Calu3 (cell line): ENCODE measurements around the gene PPY. TPM values are rescaled to one million over a fixed set of nuclear protein-coding genes. Genes with fewer than 3 reads are reported as not detected.
A peak's percentile ranks its signal among the peaks of the same experiment; 100 is the strongest.

ENCODE experiments used
- BruUV-seq: library from RNA; stranded (reverse); fragments of 400-500 nt; replicated peaks from 2 replicates; lab custom pipeline; 2021; lab: Mats Ljungman, UMichigan
- CTCF ChIA-PET: fragments of 300-600 bp; sonication (Branson Sonifier 250); formaldehyde crosslinking; loops from one replicate; lab custom pipeline; 2022; ENCODE audit warnings: antibody characterized with exemption; lab: Charles Lee
- DNase-seq: peaks from one replicate; pipeline ENCODE4 v3.0.0; 2022
- H3K27ac Mint-ChIP-seq: one replicate; pipeline ENCODE4 v1.8.0; 2022; ENCODE audit warnings: mixed read lengths; ENCODE audit not compliant: unreplicated experiment
- H3K27me3 Mint-ChIP-seq: one replicate; pipeline ENCODE4 v1.8.0; 2022; ENCODE audit warnings: mixed read lengths; ENCODE audit not compliant: unreplicated experiment
- H3K36me3 Mint-ChIP-seq: one replicate; pipeline ENCODE4 v1.8.0; 2022; ENCODE audit warnings: mild to moderate bottlenecking, moderate library complexity, mixed read lengths; ENCODE audit not compliant: insufficient read depth, unreplicated experiment
- H3K4me1 Mint-ChIP-seq: one replicate; pipeline ENCODE4 v1.8.0; 2022; ENCODE audit warnings: mild to moderate bottlenecking, low read depth, mixed read lengths; ENCODE audit not compliant: unreplicated experiment
- H3K4me3 Mint-ChIP-seq: one replicate; pipeline ENCODE4 v1.8.0; 2022; ENCODE audit warnings: mild to moderate bottlenecking, low read depth, moderate library complexity, mixed read lengths; ENCODE audit not compliant: unreplicated experiment
- H3K9me3 Mint-ChIP-seq: one replicate; pipeline ENCODE4 v1.8.0; 2022; ENCODE audit warnings: low read depth, mixed read lengths; ENCODE audit not compliant: unreplicated experiment
- intact Hi-C: fragments of 100-400 bp; cut with micrococcal nuclease; formaldehyde crosslinking; loops from one replicate; pipeline ENCODE4 v1.10.0; 2022; ENCODE audit not compliant: unreplicated experiment
- total RNA-seq: library from RNA; stranded (reverse); gene quantifications from 2 replicates; pipeline ENCODE4 v1.2.3, GENCODE V29; 2022
- TF ChIP-seq, protein P1 (sequence below): fragments of 200-600 bp; IDR thresholded peaks from one replicate; pipeline ENCODE4 v1.8.0; 2022; ENCODE audit warnings: antibody characterized with exemption; ENCODE audit not compliant: unreplicated experiment

The PPY gene
- total RNA-seq, 1 experiment from 2014 or later, result not detected

DNA sequence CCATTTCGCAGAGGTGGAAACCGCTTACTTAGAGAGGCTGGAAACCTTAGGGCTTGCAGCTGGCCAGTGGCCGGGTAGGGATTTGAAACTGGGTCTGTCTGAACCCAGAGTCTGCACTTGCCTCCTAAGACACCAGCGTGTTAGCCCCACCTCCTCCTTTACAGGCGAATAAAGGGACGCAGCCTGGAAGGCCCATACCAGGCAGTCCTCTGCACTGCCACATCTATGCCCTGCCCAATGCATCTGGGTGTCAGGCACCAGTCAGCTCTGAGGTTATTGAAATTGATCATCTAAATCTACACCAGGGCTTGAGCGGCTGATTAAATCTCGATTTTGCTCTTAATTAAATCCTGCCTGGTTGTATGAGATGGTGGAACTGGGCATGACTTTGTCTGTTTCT is 42.2 kb upstream of the PPY start:
- no TSS peak for BruUV-seq
- H3K36me3 Mint-ChIP-seq, result no peaks in the 10 kb centered on the region
- intact Hi-C loops, result no loop called here
- DNase-seq, result no peak
- H3K4me1 Mint-ChIP-seq, result no peaks in the 10 kb centered on the region
- peaks cover 100% of the 10 kb centered on the region for H3K27me3 Mint-ChIP-seq
- TF ChIP-seq, protein P1, sequence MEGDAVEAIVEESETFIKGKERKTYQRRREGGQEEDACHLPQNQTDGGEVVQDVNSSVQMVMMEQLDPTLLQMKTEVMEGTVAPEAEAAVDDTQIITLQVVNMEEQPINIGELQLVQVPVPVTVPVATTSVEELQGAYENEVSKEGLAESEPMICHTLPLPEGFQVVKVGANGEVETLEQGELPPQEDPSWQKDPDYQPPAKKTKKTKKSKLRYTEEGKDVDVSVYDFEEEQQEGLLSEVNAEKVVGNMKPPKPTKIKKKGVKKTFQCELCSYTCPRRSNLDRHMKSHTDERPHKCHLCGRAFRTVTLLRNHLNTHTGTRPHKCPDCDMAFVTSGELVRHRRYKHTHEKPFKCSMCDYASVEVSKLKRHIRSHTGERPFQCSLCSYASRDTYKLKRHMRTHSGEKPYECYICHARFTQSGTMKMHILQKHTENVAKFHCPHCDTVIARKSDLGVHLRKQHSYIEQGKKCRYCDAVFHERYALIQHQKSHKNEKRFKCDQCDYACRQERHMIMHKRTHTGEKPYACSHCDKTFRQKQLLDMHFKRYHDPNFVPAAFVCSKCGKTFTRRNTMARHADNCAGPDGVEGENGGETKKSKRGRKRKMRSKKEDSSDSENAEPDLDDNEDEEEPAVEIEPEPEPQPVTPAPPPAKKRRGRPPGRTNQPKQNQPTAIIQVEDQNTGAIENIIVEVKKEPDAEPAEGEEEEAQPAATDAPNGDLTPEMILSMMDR, result no peak
- H3K27ac Mint-ChIP-seq, result no peak overlapping the region
- peak overlapping the region; percentile 46 for H3K4me3 Mint-ChIP-seq
- H3K9me3 Mint-ChIP-seq, result no peaks in the 10 kb centered on the region
- CTCF ChIA-PET, result interaction anchor here (0.6 to 0.9 kb wide), 2 partner anchors 11 to 33 kb away, joined by 4 to 5 read pairs; no protein-coding TSS in a partner anchor

DNA sequence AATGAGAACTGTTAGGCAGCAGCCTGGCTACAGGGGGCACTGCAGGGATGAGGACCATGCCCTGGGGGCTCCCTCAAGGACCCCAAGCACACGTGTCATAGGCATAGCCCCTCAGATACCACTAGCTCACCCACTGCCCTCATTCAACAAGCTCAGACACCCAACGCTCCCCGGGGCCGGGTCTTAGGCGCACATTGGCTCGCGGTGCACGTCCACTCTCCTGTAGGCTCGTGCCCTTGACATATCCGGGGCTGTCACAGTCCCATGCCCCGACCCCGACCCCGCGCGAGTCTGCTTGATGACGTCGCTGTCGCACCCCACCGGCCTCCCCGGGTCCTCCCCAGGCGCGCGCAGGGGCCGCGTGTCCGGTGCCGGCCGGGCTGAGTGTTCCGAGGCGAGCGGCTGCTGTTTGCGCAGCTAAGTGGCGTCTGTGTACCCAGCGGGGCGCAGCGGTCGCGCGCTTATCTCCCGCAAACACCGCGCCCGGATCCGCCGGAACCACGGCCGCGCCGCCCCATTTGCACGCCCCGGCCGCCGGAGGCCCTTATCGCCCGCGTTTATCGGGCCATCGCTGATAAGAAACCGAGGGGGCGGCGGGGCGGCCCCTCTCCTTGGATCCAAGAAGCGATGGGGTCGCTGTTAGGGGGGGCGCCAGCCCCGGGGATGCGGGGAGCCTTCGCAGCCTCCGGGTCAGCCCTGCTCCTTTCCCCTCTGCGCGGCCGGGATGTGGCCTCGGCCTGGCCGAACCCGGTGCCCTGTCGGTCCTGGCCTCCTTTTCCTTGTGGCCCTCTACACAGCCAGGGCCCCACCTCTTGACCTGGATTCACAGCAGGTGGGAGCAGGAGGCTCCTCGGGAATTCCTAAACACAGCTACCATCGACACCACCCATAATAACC is 41.5 kb upstream of the PPY start:
- BruUV-seq, result no TSS peak
- H3K27ac Mint-ChIP-seq, result no peak overlapping the region
- no peaks in the 10 kb centered on the region for H3K36me3 Mint-ChIP-seq
- CTCF ChIA-PET, result interaction anchor here (0.6 to 1.6 kb wide), 5 partner anchors 10 to 58 kb away, joined by 3 to 6 read pairs (median 4); no protein-coding TSS in a partner anchor
- H3K4me3 Mint-ChIP-seq, result peak overlapping the region; percentile 46
- peak; percentile 42 for DNase-seq
- intact Hi-C loops, result no loop called here
- peaks cover 100% of the 10 kb centered on the region for H3K27me3 Mint-ChIP-seq
- H3K4me1 Mint-ChIP-seq, result no peaks in the 10 kb centered on the region
- TF ChIP-seq, protein P1, result peak; percentile 59
- H3K9me3 Mint-ChIP-seq, result no peaks in the 10 kb centered on the region

DNA sequence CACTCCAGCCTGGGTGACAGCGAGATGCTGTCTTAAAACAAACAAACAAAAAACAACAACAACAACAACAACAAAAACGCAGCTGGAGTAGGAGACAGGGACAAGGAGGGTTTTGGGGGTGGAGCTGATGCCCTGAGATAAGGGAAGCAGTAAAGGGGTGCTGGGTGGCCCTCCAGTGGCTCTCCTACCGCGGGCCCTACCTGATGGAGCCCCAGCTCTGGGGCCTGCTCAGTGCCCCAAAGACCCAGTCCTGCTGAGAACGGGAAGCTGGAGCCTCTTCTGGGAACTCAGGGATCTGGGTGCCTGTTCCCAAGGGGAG is 40.9 kb upstream of the PPY start:
- no peak for DNase-seq
- TF ChIP-seq, protein P1, result no peak
- no peaks in the 10 kb centered on the region for H3K4me1 Mint-ChIP-seq
- no peaks in the 10 kb centered on the region for H3K9me3 Mint-ChIP-seq
- intact Hi-C loops, result no loop called here
- CTCF ChIA-PET, result interaction anchor here (0.6 to 1.6 kb wide), 5 partner anchors 10 to 58 kb away, joined by 3 to 6 read pairs (median 4); no protein-coding TSS in a partner anchor
- H3K4me3 Mint-ChIP-seq, result peak overlapping the region; percentile 46
- peaks cover 100% of the 10 kb centered on the region for H3K27me3 Mint-ChIP-seq
- H3K27ac Mint-ChIP-seq, result no peak overlapping the region
- no TSS peak for BruUV-seq
- no peaks in the 10 kb centered on the region for H3K36me3 Mint-ChIP-seq

DNA sequence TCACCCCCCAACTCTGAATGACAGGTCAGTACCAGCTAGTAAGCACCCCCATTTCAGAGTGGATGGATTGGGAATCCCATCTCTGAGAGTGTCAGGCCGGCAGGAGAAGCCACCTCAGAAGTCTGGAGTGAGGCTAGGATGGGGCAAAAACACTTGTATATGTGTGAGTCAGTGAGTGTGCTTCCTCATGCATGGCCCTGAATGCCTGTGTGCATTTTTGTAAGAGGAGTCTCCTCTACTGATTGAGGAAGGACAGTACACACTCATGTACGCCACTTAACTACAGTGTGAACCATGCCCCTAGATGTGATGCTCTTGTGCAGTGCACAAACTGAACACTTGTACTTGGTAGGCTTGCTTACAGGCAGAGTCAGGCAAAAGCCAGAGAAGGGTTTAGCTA is 39.9 kb upstream of the PPY start:
- TF ChIP-seq, protein P1, result no peak
- no TSS peak for BruUV-seq
- intact Hi-C loops, result no loop called here
- no peak overlapping the region for H3K27ac Mint-ChIP-seq
- no peak overlapping the region for H3K4me3 Mint-ChIP-seq
- no peaks in the 10 kb centered on the region for H3K9me3 Mint-ChIP-seq
- DNase-seq, result no peak
- peaks cover 100% of the 10 kb centered on the region for H3K27me3 Mint-ChIP-seq
- H3K36me3 Mint-ChIP-seq, result no peaks in the 10 kb centered on the region
- no peaks in the 10 kb centered on the region for H3K4me1 Mint-ChIP-seq
- CTCF ChIA-PET, result interaction anchor here (1.6 kb wide), 1 partner anchor 59 kb away, joined by 3 read pairs; no protein-coding TSS in a partner anchor
